HEK293T (cell line): ENCODE results near the gene SFXN1.

Experiments
- ARNT ChIP-seq: fragments of 450-650 bp; IDR thresholded peaks from 2 replicates; pipeline ENCODE4 v1.6.1; 2017; ENCODE audit warnings: mild to moderate bottlenecking
- BHLHE40 ChIP-seq: fragments of 450-650 bp; IDR thresholded peaks from 2 replicates; pipeline ENCODE4 v1.6.1; 2016; ENCODE audit warnings: mild to moderate bottlenecking, moderate library complexity, borderline replicate concordance
- CTBP1 ChIP-seq: fragments of 450-650 bp; IDR thresholded peaks from 2 replicates; pipeline ENCODE4 v1.6.1; 2016; ENCODE audit warnings: borderline replicate concordance
- ELF4 ChIP-seq: fragments of 450-650 bp; IDR thresholded peaks from 2 replicates; pipeline ENCODE4 v1.6.1; 2017; ENCODE audit warnings: antibody characterized with exemption
- FOXA1 ChIP-seq: fragments of 450-650 bp; IDR thresholded peaks from 2 replicates; pipeline ENCODE4 v1.6.1; 2016; ENCODE audit warnings: mild to moderate bottlenecking
- FOXK2 ChIP-seq: fragments of 450-650 bp; IDR thresholded peaks from 2 replicates; pipeline ENCODE4 v1.6.1; 2016; ENCODE audit warnings: mild to moderate bottlenecking
- FOXM1 ChIP-seq: fragments of 450-650 bp; IDR thresholded peaks from 2 replicates; pipeline ENCODE4 v1.6.1; 2017; ENCODE audit warnings: mild to moderate bottlenecking, borderline replicate concordance
- HDGF ChIP-seq: fragments of 450-650 bp; IDR thresholded peaks from 2 replicates; pipeline ENCODE4 v1.6.1; 2017; ENCODE audit warnings: antibody characterized with exemption, borderline replicate concordance
- LEF1 ChIP-seq: fragments of 450-650 bp; IDR thresholded peaks from 2 replicates; pipeline ENCODE4 v1.6.1; 2017; ENCODE audit warnings: mild to moderate bottlenecking, borderline replicate concordance
- NFRKB ChIP-seq: fragments of 450-650 bp; IDR thresholded peaks from 2 replicates; pipeline ENCODE4 v1.6.1; 2016; ENCODE audit warnings: mild to moderate bottlenecking, moderate library complexity
- SP1 ChIP-seq: fragments of 450-650 bp; IDR thresholded peaks from 2 replicates; pipeline ENCODE4 v1.6.1; 2017
- SUZ12 ChIP-seq: fragments of 450-650 bp; IDR thresholded peaks from 2 replicates; pipeline ENCODE4 v1.6.1; 2016; ENCODE audit warnings: mild to moderate bottlenecking
- TARDBP ChIP-seq: fragments of 450-650 bp; IDR thresholded peaks from 2 replicates; pipeline ENCODE4 v1.6.1; 2016
- ZNF384 ChIP-seq: fragments of 450-650 bp; IDR thresholded peaks from 2 replicates; pipeline ENCODE4 v1.6.1; 2016

- TF ChIP-seq NFRKB (no peak), LEF1 (no peak), FOXA1 (no peak), BHLHE40 (no peak), TARDBP (no peak), HDGF (no peak), SUZ12 (no peak), FOXM1 (no peak), FOXK2 (no peak), ARNT (no peak), ZNF384 (no peak), ELF4 (no peak), SP1 (no peak), CTBP1 (no peak)
These were observed 23.4 kb downstream of the SFXN1 start for GRCh38 chr5:175501759-175502158.
